NCI-H226 (cell line): Measurements from ENCODE around the gene C10orf105.

Experiments
- DNase-seq: peaks from one replicate; pipeline ENCODE4 v3.0.0-alpha.2; 2015

The C10orf105 gene

GRCh38 chr10:71696628-71697326 lies 22.8 kb downstream of the C10orf105 start:
- DNase-seq: peak; percentile 34

DNA sequence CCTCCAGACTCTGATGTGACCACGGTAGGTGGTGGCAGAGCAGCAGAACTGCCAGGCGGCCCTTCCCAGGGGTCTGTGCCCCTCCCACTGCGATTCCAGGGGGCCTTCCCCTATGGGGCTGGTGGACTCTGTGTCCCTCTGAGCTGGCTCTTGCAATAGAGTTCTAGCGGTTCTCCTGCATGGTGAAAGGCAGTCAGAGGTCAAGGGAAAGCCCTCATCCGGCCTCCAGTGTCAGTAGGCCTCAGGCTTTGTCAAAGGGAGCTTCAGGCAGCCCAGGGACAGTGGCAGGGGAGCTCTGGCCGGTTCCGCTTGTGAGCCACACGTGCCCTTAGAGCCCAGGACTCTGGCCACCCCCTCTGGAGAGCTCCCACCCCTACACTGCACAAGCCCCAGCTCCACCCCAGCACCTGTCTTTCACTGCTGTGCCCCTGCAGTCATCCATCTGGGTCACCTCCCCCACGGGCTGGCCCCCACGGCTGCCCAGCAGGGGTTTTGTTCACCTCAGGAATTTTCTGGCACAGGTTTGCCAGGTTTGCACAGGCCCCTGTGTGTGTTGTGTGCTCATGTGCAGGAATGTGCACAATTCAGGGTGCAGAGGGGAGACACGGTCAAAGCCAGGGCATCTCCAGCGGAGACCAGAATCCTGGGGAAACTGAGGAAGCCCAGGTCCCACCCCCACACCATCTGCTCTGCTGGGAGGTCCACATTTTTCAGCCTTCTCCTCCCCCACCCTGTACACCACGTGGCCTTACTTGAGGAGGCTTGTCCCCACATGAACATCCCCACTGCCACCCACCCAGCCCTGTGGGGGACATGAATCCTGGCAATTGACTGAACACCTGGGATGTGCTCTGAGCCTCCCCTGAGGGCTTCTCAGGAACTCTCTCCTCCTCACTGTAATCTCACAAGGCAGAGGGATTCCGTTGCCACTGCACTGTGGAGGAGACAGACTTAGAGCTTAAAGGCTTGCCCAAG lies 23.8 kb downstream of the C10orf105 start:
- DNase-seq: no peak

GRCh38 chr10:71694567-71694968 lies 25.0 kb downstream of the C10orf105 start:
- no peak for DNase-seq

DNA sequence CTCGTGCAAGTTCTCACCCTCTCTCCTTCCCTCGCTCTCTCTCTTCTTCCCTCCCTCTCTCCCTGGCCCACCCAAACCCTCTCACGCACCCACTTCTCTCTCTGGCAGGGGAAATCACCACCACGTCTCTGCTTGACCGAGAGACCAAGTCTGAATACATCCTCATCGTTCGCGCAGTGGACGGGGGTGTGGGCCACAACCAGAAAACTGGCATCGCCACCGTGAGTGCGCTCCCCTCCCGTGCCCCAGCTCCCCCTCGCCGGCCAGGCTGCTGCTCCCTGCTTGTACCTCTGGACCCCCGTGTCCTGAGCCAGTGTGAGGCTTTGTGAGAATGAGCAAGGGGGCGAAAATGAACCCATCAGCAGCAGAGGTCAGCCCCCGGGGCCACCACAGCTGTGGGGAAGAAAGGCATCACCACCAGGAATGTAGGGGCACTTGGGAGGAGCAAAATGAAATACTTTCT lies 25.5 kb downstream of the C10orf105 start:
- DNase-seq: no peak

- DNase-seq: no peak
Measured at GRCh38 chr10:71693377-71693776, 26.2 kb downstream of the C10orf105 start.

GRCh38 chr10:71692598-71693306 lies 26.8 kb downstream of the C10orf105 start:
- no peak for DNase-seq

DNA sequence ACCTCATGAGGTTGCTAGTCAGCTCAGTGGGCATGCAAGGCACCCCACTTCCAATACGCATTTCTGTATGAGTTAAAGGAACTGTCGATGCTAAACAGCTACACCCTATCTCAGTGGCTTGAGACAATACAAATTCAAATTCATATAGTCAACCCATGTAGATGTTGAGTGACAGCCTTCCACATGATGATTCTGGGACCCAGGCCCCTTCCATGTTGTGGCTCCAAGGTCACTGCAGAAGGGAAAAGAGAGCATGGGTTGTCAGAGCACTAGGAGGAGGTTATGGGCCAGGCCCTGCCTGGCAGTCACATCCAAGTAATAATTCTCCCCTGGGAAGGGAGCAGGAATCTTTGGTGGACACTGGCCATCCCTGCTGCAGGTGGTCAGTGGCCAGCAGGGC lies 28.2 kb downstream of the C10orf105 start:
- no peak for DNase-seq

GRCh38 chr10:71690094-71690720 lies 29.4 kb downstream of the C10orf105 start:
- DNase-seq: no peak

DNA sequence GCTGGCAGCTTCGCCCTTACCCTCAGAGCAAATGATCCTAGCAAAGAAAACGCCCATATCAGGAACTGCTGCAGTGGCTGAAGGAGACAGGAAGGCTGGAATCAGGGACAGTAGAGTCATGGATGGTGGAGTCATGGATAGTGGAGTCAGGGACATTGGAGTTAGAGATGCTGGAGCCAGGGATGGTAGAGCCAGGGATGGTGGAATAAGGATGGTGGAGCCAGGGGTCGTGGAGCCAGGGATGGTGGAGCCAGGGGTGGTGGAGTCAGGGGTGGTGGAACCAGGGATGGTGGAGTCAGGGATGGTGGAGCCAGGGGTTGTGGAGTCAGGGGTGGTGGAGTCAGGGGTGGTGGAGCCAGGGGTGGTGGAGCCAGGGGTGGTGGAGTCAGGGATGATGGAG lies 31.3 kb downstream of the C10orf105 start:
- DNase-seq: no peak

- DNase-seq: no peak
Measured at GRCh38 chr10:71687480-71687879, 32.1 kb downstream of the C10orf105 start.

DNA sequence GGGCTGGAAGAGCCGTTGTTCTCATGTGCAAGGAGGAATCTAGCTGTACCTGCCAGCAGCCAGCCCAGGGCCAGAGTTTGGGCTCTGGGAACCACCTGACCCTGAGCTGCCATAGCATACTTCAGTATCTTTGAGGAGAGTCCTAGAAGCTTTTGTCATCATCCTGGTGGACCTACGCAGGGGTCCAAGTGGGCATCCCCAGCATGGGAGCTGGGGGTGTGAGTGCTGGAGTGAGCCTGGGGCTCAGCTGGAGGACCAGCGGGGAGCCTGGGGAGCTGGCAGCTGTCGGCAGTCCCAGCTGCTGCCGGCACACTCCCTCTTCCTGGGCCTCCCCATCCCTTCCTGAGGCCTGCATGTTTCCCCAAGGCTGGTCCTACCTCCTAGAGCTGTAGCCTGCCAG lies 32.5 kb downstream of the C10orf105 start:
- DNase-seq: no peak

- DNase-seq: no peak
Measured at GRCh38 chr10:71685554-71686232, 33.9 kb downstream of the C10orf105 start.

- DNase-seq: peak; percentile 33
Measured at GRCh38 chr10:71684356-71685173, 35.0 kb downstream of the C10orf105 start.

GRCh38 chr10:71683301-71683700 lies 36.3 kb downstream of the C10orf105 start:
- no peak for DNase-seq

GRCh38 chr10:71681977-71682376 lies 37.6 kb downstream of the C10orf105 start:
- no peak for DNase-seq

DNA sequence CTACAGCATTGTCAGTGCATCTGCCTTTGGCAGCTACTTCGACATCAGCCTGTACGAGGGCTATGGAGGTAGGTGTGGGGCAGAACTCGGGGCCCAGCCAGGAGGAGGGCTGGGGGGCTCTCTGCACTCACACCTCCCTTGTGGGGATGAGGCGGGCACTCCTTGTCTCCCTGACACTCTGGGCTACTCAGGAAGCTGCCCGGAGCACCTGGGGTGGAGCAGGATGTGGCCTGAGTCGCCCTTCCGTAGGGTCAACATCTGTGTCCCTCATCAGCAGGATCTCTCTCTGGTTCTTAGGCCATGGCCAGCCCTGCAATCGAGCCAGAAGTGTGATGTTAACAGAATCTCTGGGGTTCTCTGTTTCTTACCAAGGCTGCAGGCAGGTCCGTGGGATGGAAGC lies 40.2 kb downstream of the C10orf105 start:
- no peak for DNase-seq

GRCh38 chr10:71678057-71678805 lies 41.3 kb downstream of the C10orf105 start:
- DNase-seq: no peak

DNA sequence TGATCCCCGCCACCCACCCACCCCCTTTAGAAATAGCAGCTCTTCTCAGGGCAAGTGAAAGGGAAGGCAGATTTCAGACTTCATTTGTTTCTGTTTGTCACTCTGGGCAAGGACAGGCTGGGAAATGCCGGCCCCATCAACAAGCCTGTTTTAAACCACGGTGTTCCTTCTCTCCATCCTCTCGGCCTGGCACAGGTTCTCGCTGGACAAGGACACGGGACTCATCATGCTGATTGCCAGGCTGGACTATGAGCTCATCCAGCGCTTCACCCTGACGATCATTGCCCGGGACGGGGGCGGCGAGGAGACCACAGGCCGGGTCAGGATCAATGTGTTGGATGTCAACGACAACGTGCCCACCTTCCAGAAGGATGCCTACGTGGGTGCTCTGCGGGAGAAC lies 42.3 kb downstream of the C10orf105 start:
- DNase-seq: no peak

GRCh38 chr10:71675295-71675970 lies 44.1 kb downstream of the C10orf105 start:
- DNase-seq: no peak
